HCT116 (cell line): ENCODE measurements around the gene OTP. TPM values are rescaled to one million over a fixed set of nuclear protein-coding genes. Genes with fewer than 3 reads are reported as not detected.

Experiments used
- ATAC-seq: fragments of 200-7000 bp; cut with Tn5 transposase; 2 replicates; pipeline ENCODE4 v1.9.1; 2020; ENCODE audit warnings: mild to moderate bottlenecking, moderate library complexity
- BruUV-seq: library from RNA; stranded (reverse); fragments of 400-500 nt; replicated peaks from 2 replicates; lab custom pipeline; 2021; lab: Mats Ljungman, UMichigan
- CTCF ChIA-PET: fragments of 300-600 bp; sonication (Branson Sonifier 250); formaldehyde crosslinking; loops from one replicate; lab custom pipeline; 2021; ENCODE audit warnings: antibody characterized with exemption; lab: Charles Lee
- POLR2A ChIA-PET: fragments of 300-600, 350-600 bp; sonication (Branson Sonifier 250); formaldehyde crosslinking; loops from one replicate; lab custom pipeline; 2021; ENCODE audit warnings: antibody characterized with exemption; lab: Charles Lee
- RAD21 ChIA-PET, 2 experiments: fragments of 300-600 bp; sonication (Branson Sonifier 250); formaldehyde crosslinking; loops; one replicate each; lab custom pipeline; 2023; ENCODE audit warnings: low total read pairs in 2 of 2; ENCODE audit not compliant: uncharacterized antibody in 2 of 2, unreplicated experiment in 2 of 2, low non-redundant PET in 1 of 2; lab: Charles Lee
- DNase-seq: peaks from one replicate; pipeline ENCODE4 v3.0.0-alpha.2; 2010; ENCODE audit warnings: low read depth, low spot score
- H2AFZ ChIP-seq: fragments of 200-600 bp; shearing (Covaris generic), sonication (generic); 2 replicates; pipeline ENCODE4 v1.6.1; 2017; ENCODE audit warnings: low read depth, mixed run types, mixed read lengths, antibody characterized with exemption, low read length; ENCODE audit not compliant: poor library complexity, severe bottlenecking
- H3K27ac ChIP-seq: 2 replicates; pipeline ENCODE4 v1.5.1; 2012; ENCODE audit warnings: low read depth, low read length
- H3K27me3 ChIP-seq: fragments of 200-600 bp; sonication (generic); 2 replicates; pipeline ENCODE4 v1.6.1; 2016; ENCODE audit warnings: mixed run types, low read length, mixed read lengths; ENCODE audit not compliant: insufficient read depth
- H3K36me3 ChIP-seq, 2 experiments: fragments of 200-500 bp in 1 of 2; fragments of 200-600 bp in 1 of 2; sonication (Bioruptor generic) in 1 of 2; sonication (generic) in 1 of 2; 2 replicates each; pipeline versions ENCODE4 v1.5.1 to v1.6.1; 2014 to 2016; ENCODE audit warnings: low read length in 2 of 2, inconsistent platforms in 1 of 2, mixed read lengths in 1 of 2, mixed run types in 1 of 2; ENCODE audit not compliant: insufficient read depth in 2 of 2, control insufficient read depth in 1 of 2
- H3K4me1 ChIP-seq, 2 experiments: fragments of 200-600 bp in 1 of 2; sonication (generic) in 1 of 2; 2 replicates each; pipeline versions ENCODE4 v1.5.1 to v1.6.1; 2012 to 2017; ENCODE audit warnings: low read length in 2 of 2, inconsistent platforms in 1 of 2, mild to moderate bottlenecking in 1 of 2, mixed read lengths in 1 of 2, mixed run types in 1 of 2, moderate library complexity in 1 of 2; ENCODE audit not compliant: insufficient read depth in 2 of 2, control insufficient read depth in 1 of 2
- H3K4me2 ChIP-seq: fragments of 200-600 bp; sonication (generic); 2 replicates; pipeline ENCODE4 v1.6.1; 2017; ENCODE audit warnings: mixed run types, low read length, mixed read lengths
- H3K4me3 ChIP-seq, 2 experiments: fragments of 200-600 bp in 1 of 2; sonication (generic) in 1 of 2; replicated peaks in 1 of 2; 2 replicates each; pipeline ENCODE4 v1.5.1; 2011 to 2016; ENCODE audit warnings: low read length in 2 of 2, control low read depth in 1 of 2, low read depth in 1 of 2, mild to moderate bottlenecking in 1 of 2, mixed read lengths in 1 of 2, mixed run types in 1 of 2
- H3K79me2 ChIP-seq: fragments of 200-600 bp; sonication (generic); 2 replicates; pipeline ENCODE4 v1.6.1; 2017; ENCODE audit warnings: mild to moderate bottlenecking, mixed run types, low read length, moderate library complexity, mixed read lengths; ENCODE audit not compliant: insufficient read depth
- H3K9ac ChIP-seq: fragments of 200-600 bp; sonication (generic); 2 replicates; pipeline ENCODE4 v1.6.1; 2016; ENCODE audit warnings: low read length, mixed read lengths
- H3K9me2 ChIP-seq: fragments of 200-600 bp; sonication (generic), shearing (Covaris generic); 2 replicates; pipeline ENCODE4 v1.6.1; 2017; ENCODE audit warnings: mixed run types, mild to moderate bottlenecking, moderate library complexity; ENCODE audit not compliant: insufficient read depth
- H3K9me3 ChIP-seq, 2 experiments: fragments of 200-500 bp in 1 of 2; fragments of 200-600 bp in 1 of 2; sonication (Bioruptor generic) in 1 of 2; sonication (generic) in 1 of 2; 2 replicates each; pipeline ENCODE4 v1.6.1; 2014 to 2017; ENCODE audit warnings: low read length in 2 of 2, mixed read lengths in 2 of 2, inconsistent platforms in 1 of 2, low read depth in 1 of 2, mild to moderate bottlenecking in 1 of 2, mixed run types in 1 of 2, moderate library complexity in 1 of 2; ENCODE audit not compliant: control insufficient read depth in 1 of 2, insufficient read depth in 1 of 2
- H4K20me1 ChIP-seq: fragments of 200-600 bp; sonication (generic), shearing (Covaris generic); 2 replicates; pipeline ENCODE4 v1.6.1; 2017; ENCODE audit warnings: mixed run types, mild to moderate bottlenecking, moderate library complexity; ENCODE audit not compliant: insufficient read depth
- ATF3 ChIP-seq: IDR thresholded peaks from 2 replicates; pipeline ENCODE4 v1.6.1; 2012
- CBX3 ChIP-seq: IDR thresholded peaks from 2 replicates; pipeline ENCODE4 v1.6.1; 2012; ENCODE audit warnings: low read depth
- ELF1 ChIP-seq: IDR thresholded peaks from 2 replicates; pipeline ENCODE4 v1.6.1; 2012; ENCODE audit warnings: low read depth, borderline replicate concordance
- EZH2phosphoT487 ChIP-seq: fragments of 200-600 bp; IDR thresholded peaks from 2 replicates; pipeline ENCODE4 v1.6.1; 2018; ENCODE audit warnings: antibody characterized with exemption, borderline replicate concordance
- POLR2A ChIP-seq: IDR thresholded peaks from 2 replicates; pipeline ENCODE4 v1.7.0; 2011; ENCODE audit warnings: borderline replicate concordance; ENCODE audit not compliant: insufficient read depth, insufficient read length; ENCODE audit errors: extremely low read depth
- POLR2AphosphoS5 ChIP-seq: IDR thresholded peaks from 2 replicates; pipeline ENCODE4 v1.6.1; 2011; ENCODE audit warnings: mild to moderate bottlenecking, low read depth, low read length, moderate library complexity
- SIN3A ChIP-seq: IDR thresholded peaks from 2 replicates; pipeline ENCODE4 v1.6.1; 2012; ENCODE audit warnings: low read depth
- TCF7L2 ChIP-seq: IDR thresholded peaks from 2 replicates; pipeline ENCODE4 v1.7.0; 2011; ENCODE audit warnings: borderline replicate concordance, inconsistent platforms; ENCODE audit not compliant: insufficient read depth, insufficient read length; ENCODE audit errors: extremely low read depth
- ZBTB33 ChIP-seq: IDR thresholded peaks from 2 replicates; pipeline ENCODE4 v1.6.1; 2011; ENCODE audit warnings: mild to moderate bottlenecking, low read length, moderate library complexity; ENCODE audit not compliant: insufficient replicate concordance; ENCODE audit errors: extremely low read depth
- ZNF274 ChIP-seq: fragments of 200-500 bp; sonication (Bioruptor generic); IDR thresholded peaks from 2 replicates; pipeline ENCODE4 v1.6.1; 2014; ENCODE audit warnings: mild to moderate bottlenecking, low read depth, low read length, inconsistent platforms
- intact Hi-C: fragments of 100-400 bp; cut with micrococcal nuclease; formaldehyde crosslinking; loops from 2 replicates; pipeline ENCODE4 v1.10.0; 2022
- total RNA-seq: library from RNA; stranded (reverse); gene quantifications from one replicate; pipeline ENCODE4 v1.2.1, GENCODE V29; 2021; ENCODE audit not compliant: unreplicated experiment

Gene OTP
- total RNA-seq, 1 experiment from 2014 or later, result 0.07 TPM

- POLR2A ChIA-PET, result no interaction called here
- intact Hi-C loops, result no loop called here
- Histone ChIP-seq H3K79me2 (no peaks in the 10 kb centered on the region), H3K4me2 (no peak overlapping the region), H3K4me3 (no peak overlapping the region), H3K4me1 (no peaks in the 10 kb centered on the region), H3K9ac (no peak overlapping the region), H3K36me3 (no peaks in the 10 kb centered on the region), H3K27me3 (no peaks in the 10 kb centered on the region), H3K9me3 (no peaks in the 10 kb centered on the region), H2AFZ (no peak overlapping the region), H3K9me2 (no peaks in the 10 kb centered on the region), H4K20me1 (no peaks in the 10 kb centered on the region), H3K27ac (no peak overlapping the region)
- RAD21 ChIA-PET, result no interaction called here
- no TSS peak for BruUV-seq
- TF ChIP-seq CBX3, result no peak
- TF ChIP-seq EZH2phosphoT487, result no peak
- TF ChIP-seq ZBTB33, result no peak
- no peak for TF ChIP-seq ZNF274
- no peak for TF ChIP-seq POLR2AphosphoS5
- TF ChIP-seq TCF7L2, result no peak
- no peak for TF ChIP-seq ELF1
- no peak for TF ChIP-seq ATF3
- TF ChIP-seq POLR2A, result no peak
- no peak for TF ChIP-seq SIN3A
- DNase-seq (no peak), ATAC-seq (no peak)
- CTCF ChIA-PET, result no interaction called here
These were observed 38.8 kb downstream of the OTP start for GRCh38 chr5:77599679-77600078.
